Renal pelvis (tissue), 4 donors: Measurements from ENCODE around the gene CBX2. TPM values are rescaled to one million over a fixed set of nuclear protein-coding genes. Genes with fewer than 3 reads are reported as not detected.

Source experiments
- DNase-seq: peaks from one replicate; pipeline ENCODE4 v3.0.0-alpha.2; 2013
- polyA plus RNA-seq, 3 donors: library from polyadenylated mRNA; unstranded; fragments of 120-200 nt; gene quantifications; one replicate each; pipeline ENCODE4 v1.2.1, GENCODE V29; 2013; ENCODE audit not compliant: insufficient read length in 3 of 3

Gene CBX2
- polyA plus RNA-seq, 3 donors: 24.3 to 37.7 (median 30.7) TPM

GRCh38 chr17:79810130-79811010 is 32.4 kb downstream of the CBX2 start:
- no peak for DNase-seq

- DNase-seq: no peak
Measured at GRCh38 chr17:79811011-79811867, 33.3 kb downstream of the CBX2 start.

- DNase-seq: no peak
Measured at GRCh38 chr17:79811868-79812352, 34.0 kb downstream of the CBX2 start.

GRCh38 chr17:79812353-79813258 is 34.7 kb downstream of the CBX2 start:
- no peak for DNase-seq

GRCh38 chr17:79813297-79814126 is 35.6 kb downstream of the CBX2 start:
- no peak for DNase-seq

- DNase-seq: no peak
Measured at GRCh38 chr17:79814127-79814973, 36.4 kb downstream of the CBX2 start.

GRCh38 chr17:79814974-79815835 is 37.3 kb downstream of the CBX2 start:
- no peak for DNase-seq

GRCh38 chr17:79815836-79816461 is 38.0 kb downstream of the CBX2 start:
- DNase-seq: no peak

- no peak for DNase-seq
Measured at GRCh38 chr17:79818026-79818758, 40.2 kb downstream of the CBX2 start.

GRCh38 chr17:79819085-79819484 is 41.1 kb downstream of the CBX2 start:
- DNase-seq: no peak

GRCh38 chr17:79819534-79820276 is 41.8 kb downstream of the CBX2 start:
- DNase-seq: no peak

- no peak for DNase-seq
Measured at GRCh38 chr17:79820959-79821330, 43.0 kb downstream of the CBX2 start.

- no peak for DNase-seq
Measured at GRCh38 chr17:79821331-79822095, 43.6 kb downstream of the CBX2 start.

- no peak for DNase-seq
Measured at GRCh38 chr17:79822583-79823124, 44.7 kb downstream of the CBX2 start.

GRCh38 chr17:79824234-79824633 is 46.3 kb downstream of the CBX2 start:
- DNase-seq: no peak
